Astrocyte (in vitro differentiated cells and primary cell): ENCODE measurements around the gene MAML2.

Experiments
- CTCF ChIP-seq: IDR thresholded peaks from 2 replicates; pipeline ENCODE4 v1.5.1; 2011; ENCODE audit warnings: low read depth, mild to moderate bottlenecking, inconsistent platforms, low read length, moderate library complexity; ENCODE audit not compliant: insufficient read depth
- EZH2 ChIP-seq: IDR thresholded peaks from 2 replicates; pipeline ENCODE4 v1.6.1; 2012; ENCODE audit warnings: mild to moderate bottlenecking, low read length, inconsistent platforms; ENCODE audit not compliant: insufficient read depth

- TF ChIP-seq EZH2 (no peak), CTCF (no peak)
Observed at GRCh38 chr11:96290031-96290430, 53.0 kb downstream of the MAML2 start.
